Activated CD8-positive, alpha-beta T cell treated with anti-CD3 and anti-CD28 coated beads for 36 hours (primary cell): Measurements from ENCODE around the gene ARHGAP22. TPM values are rescaled to one million over a fixed set of nuclear protein-coding genes. Genes with fewer than 3 reads are reported as not detected.

Experiments
- ATAC-seq: fragments of 200-7000 bp; cut with Tn5 transposase; one replicate; pipeline ENCODE4 v1.10.0; 2021; ENCODE audit warnings: mild to moderate bottlenecking, moderate library complexity
- CTCF ChIA-PET: fragments of 350-600 bp; sonication (Branson Sonifier 250); formaldehyde crosslinking; loops from one replicate; lab custom pipeline; 2021; ENCODE audit warnings: antibody characterized with exemption; lab: Charles Lee
- POLR2A ChIA-PET: fragments of 350-600 bp; sonication (Branson Sonifier 250); formaldehyde crosslinking; loops from one replicate; lab custom pipeline; 2021; ENCODE audit warnings: antibody characterized with exemption; lab: Charles Lee
- DNase-seq: peaks from one replicate; pipeline ENCODE4 v3.0.0-alpha.2; 2020
- H3K27ac Mint-ChIP-seq: one replicate; pipeline ENCODE4 v1.8.0; 2021; ENCODE audit warnings: mild to moderate bottlenecking, mixed read lengths
- H3K27me3 Mint-ChIP-seq: one replicate; pipeline ENCODE4 v1.8.0; 2021; ENCODE audit warnings: mixed read lengths
- H3K36me3 Mint-ChIP-seq: one replicate; pipeline ENCODE4 v1.8.0; 2021; ENCODE audit warnings: low read depth, mixed read lengths
- H3K4me1 Mint-ChIP-seq: one replicate; pipeline ENCODE4 v1.8.0; 2021; ENCODE audit warnings: low read depth, mixed read lengths
- H3K4me3 Mint-ChIP-seq: one replicate; pipeline ENCODE4 v1.8.0; 2021; ENCODE audit warnings: mild to moderate bottlenecking, moderate library complexity, mixed read lengths
- H3K9me3 Mint-ChIP-seq: one replicate; pipeline ENCODE4 v1.8.0; 2021; ENCODE audit warnings: mixed read lengths
- CTCF ChIP-seq: fragments of 200-600 bp; IDR thresholded peaks from one replicate; pipeline ENCODE4 v1.8.0; 2022; ENCODE audit warnings: antibody characterized with exemption, mild to moderate bottlenecking
- intact Hi-C: fragments of 100-400 bp; cut with micrococcal nuclease; formaldehyde crosslinking; loops from one replicate; pipeline ENCODE4 v1.10.0; 2022
- total RNA-seq, 2 experiments: library from RNA; stranded (reverse); gene quantifications; one replicate each; pipeline ENCODE4 v1.2.3, GENCODE V29; 2021

ARHGAP22 gene
- total RNA-seq, 2 experiments from 2014 or later = not detected

DNA sequence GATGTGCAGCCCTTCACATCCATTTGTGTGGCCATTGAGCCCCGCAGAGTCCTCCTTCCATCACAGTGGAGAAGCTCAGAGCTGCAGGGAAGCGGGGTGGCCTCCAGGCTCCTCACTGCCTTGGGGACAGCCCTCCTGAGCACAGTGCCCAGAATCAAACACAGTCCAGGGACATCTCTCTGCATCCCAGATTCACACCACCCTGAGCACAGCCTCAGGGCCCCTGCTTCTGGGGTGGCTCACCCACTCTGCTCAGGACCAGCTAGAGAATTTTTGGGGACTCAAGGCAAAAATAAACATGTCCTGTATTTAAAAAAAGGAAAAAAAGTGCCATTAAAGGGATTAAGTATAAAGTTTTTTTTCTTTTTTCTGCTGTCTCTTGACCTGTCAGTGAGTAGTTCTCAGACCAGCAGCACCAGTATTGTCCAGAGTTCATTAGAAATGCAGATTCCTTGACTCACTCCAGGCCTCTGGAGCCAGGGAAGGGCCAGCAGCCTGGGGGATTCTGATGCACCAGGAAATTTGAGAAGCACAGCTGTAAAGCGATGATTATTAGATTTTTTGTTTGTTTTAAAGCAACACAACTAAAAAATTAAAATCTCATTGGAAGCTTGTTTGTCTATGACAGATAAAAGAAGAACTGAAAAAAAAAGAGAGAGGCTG lies 61.6 kb downstream of the ARHGAP22 start:
- ATAC-seq (no peak), DNase-seq (no peak)
- H3K4me1 Mint-ChIP-seq = no peaks in the 10 kb centered on the region
- ChIA-PET CTCF (no interaction called here), POLR2A (interaction anchor here (0.7 kb wide), 1 partner anchor 10 kb away, joined by 3 read pairs; no protein-coding TSS in a partner anchor)
- no peak for TF ChIP-seq CTCF
- no peak overlapping the region for H3K4me3 Mint-ChIP-seq
- H3K36me3 Mint-ChIP-seq = no peaks in the 10 kb centered on the region
- intact Hi-C loops = no loop called here
- no peak overlapping the region for H3K27ac Mint-ChIP-seq
- H3K9me3 Mint-ChIP-seq = no peaks in the 10 kb centered on the region
- H3K27me3 Mint-ChIP-seq = no peaks in the 10 kb centered on the region

DNA sequence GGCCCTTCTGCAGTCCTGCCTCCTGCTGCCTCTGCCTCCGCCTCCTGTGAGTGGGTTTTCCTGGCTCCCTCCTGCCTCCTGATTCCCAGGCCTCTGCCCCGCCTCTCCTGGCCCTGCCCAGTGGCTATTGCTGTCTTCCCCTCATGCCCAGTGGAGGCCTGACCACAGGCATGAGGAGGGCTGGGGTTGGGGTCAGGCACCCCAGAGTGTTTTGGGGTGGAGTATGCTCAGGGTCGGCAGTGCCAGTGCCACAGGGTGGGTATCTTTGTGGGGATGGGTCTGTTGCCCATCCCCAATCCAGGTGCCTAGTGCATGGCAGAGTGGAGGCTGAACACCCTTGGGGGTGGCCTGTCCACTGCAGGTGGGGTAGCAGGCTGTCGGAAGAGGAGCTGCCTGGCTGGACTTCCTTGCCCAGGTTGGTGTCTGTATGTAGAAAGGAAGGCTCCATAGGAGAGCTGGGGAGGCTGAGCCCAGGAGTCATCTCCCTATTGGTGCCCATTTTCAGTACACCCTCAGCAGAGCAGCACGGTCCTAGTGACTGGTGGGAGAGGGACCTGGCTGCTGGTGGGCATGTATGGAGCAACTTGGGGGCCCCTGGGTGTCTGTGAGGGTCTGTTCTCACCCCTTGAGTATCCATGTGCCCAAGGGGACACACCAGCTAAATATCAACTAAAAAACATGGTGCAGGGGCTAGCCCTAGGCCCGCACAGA lies 62.2 kb downstream of the ARHGAP22 start:
- H3K4me3 Mint-ChIP-seq = no peak overlapping the region
- intact Hi-C loops = no loop called here
- ChIA-PET CTCF (interaction anchor here (1.0 to 1.3 kb wide), 2 partner anchors 113 to 179 kb away, joined by 3 to 6 read pairs; no protein-coding TSS in a partner anchor), POLR2A (no interaction called here)
- TF ChIP-seq CTCF = no peak
- ATAC-seq = no peak
- H3K27me3 Mint-ChIP-seq = no peaks in the 10 kb centered on the region
- H3K4me1 Mint-ChIP-seq = no peaks in the 10 kb centered on the region
- H3K36me3 Mint-ChIP-seq = no peaks in the 10 kb centered on the region
- DNase-seq = no peak
- no peak overlapping the region for H3K27ac Mint-ChIP-seq
- H3K9me3 Mint-ChIP-seq = no peaks in the 10 kb centered on the region

- DNase-seq = no peak
- intact Hi-C loops = no loop called here
- Mint-ChIP-seq H3K4me1 (no peaks in the 10 kb centered on the region), H3K27me3 (no peaks in the 10 kb centered on the region), H3K4me3 (no peak overlapping the region), H3K36me3 (no peaks in the 10 kb centered on the region), H3K27ac (no peak overlapping the region), H3K9me3 (no peaks in the 10 kb centered on the region)
- CTCF ChIA-PET = interaction anchor here (1.0 to 1.3 kb wide), 2 partner anchors 115 to 177 kb away, joined by 3 to 6 read pairs; no protein-coding TSS in a partner anchor
- no peak for TF ChIP-seq CTCF
- ATAC-seq = no peak
- POLR2A ChIA-PET = no interaction called here
Observed at GRCh38 chr10:48541144-48541795, 63.6 kb downstream of the ARHGAP22 start.

DNA sequence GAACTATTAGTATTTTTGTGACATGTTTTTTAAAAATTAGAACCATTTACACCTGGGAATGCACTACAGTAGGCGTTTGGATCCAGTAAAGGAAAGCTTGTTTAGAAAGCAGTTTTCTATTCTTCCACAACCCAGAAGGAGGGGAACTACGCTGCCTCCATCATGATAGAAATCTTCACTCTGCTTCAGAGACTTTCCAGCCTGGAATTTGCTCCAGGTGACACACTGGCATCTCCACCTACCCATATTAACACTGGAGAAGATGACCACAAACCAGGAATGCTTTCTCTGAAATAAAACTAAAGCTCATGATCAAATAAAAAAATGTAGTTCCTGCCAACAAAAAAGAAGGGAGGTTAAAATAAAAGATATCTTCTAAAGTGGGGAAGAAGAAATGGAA lies 66.3 kb downstream of the ARHGAP22 start:
- intact Hi-C loops = no loop called here
- CTCF ChIA-PET = interaction anchor here (1.1 to 1.7 kb wide), 3 partner anchors 14 to 120 kb away, joined by 3 to 4 read pairs (median 4); no protein-coding TSS in a partner anchor
- POLR2A ChIA-PET = no interaction called here
- no peak for TF ChIP-seq CTCF
- H3K36me3 Mint-ChIP-seq = no peaks in the 10 kb centered on the region
- no peaks in the 10 kb centered on the region for H3K27me3 Mint-ChIP-seq
- no peak overlapping the region for H3K27ac Mint-ChIP-seq
- no peaks in the 10 kb centered on the region for H3K9me3 Mint-ChIP-seq
- ATAC-seq = no peak
- DNase-seq = no peak
- H3K4me3 Mint-ChIP-seq = no peak overlapping the region
- no peaks in the 10 kb centered on the region for H3K4me1 Mint-ChIP-seq
